Activated effector memory CD4-positive, alpha-beta T cell treated with Interleukin-2 at 50 U/mL for 16 hours (primary cell): ENCODE data around the gene TPSB2.

Experiments
- DNase-seq: peaks from one replicate; pipeline ENCODE4 v3.0.0-alpha.2; 2020

Gene TPSB2

GRCh38 chr16:1218930-1219611 lies 10.9 kb downstream of the TPSB2 start:
- DNase-seq, result no peak

- DNase-seq, result no peak
Observed at GRCh38 chr16:1218061-1218929, 11.7 kb downstream of the TPSB2 start.

DNA sequence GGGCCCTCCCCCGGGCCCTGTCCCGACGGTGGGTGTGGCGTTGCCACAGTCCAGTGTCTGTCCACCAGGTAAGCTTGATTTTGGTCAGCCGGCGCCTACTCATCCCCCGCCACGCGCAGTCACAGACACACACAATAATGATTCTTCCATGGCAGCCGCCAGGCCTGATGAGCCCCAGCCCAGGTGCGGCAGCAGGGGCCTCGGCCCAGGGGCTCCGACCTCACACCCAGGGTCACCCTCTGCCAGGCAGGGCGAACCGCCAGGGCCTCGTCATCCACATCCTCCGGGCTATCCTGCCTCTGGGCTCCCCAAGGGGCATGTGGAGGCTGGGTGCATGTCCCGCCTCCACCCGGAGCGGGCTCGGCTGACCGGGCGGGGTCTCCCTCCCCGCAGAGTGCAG lies 12.5 kb downstream of the TPSB2 start:
- DNase-seq, result no peak

DNA sequence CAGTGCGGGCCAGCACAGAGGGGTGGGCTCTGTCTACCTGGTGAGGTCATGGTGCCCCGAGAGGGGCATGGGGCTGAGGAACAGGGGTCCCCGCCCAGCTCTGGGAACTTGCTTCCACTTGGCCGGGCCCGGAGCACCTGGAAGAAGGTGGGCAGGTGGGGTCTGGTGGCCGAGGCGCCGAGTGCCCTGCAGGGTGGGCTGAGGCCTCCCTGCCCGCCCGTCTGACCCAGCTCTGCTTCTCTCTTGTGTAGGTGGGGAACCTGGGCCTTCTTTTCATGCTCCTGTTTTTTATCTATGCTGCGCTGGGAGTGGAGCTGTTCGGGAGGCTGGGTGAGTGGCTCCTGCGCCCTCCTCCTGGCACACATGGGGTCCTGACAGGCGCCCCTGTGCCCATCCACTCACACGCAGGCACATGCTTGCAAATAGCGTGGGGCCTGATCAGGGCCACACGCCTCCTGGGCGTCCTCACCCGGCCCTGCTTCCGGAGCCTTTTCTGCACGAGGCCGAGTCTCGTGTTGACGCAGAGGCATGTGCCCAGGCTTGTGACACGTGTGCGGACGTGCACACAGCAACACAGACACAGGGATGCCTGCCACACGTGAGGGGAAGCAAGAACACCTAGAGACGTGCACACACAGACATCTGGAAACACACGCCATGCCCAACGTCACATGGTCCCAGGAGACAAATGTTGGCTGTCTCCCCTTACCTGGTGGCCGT lies 13.1 kb downstream of the TPSB2 start:
- no peak for DNase-seq

GRCh38 chr16:1216296-1216619 lies 13.7 kb downstream of the TPSB2 start:
- no peak for DNase-seq

- no peak for DNase-seq
Observed at GRCh38 chr16:1215574-1216295, 14.2 kb downstream of the TPSB2 start.

DNA sequence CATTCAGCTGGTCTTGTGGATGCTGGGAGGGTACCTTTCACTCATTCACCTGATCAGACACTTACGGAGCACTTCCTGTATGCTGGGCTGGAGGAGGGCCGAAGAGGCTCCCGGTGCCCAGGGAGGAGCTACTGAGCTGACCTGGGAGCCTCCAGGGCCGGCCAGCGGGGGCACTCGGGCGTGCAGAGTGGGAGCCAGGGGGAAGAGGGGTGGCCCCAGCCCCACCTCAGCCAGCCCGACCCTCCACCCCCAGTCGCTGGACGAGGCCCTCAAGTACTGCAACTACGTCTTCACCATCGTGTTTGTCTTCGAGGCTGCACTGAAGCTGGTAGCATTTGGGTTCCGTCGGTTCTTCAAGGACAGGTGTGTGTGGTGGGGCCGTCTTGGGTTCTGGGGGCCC lies 15.3 kb downstream of the TPSB2 start:
- DNase-seq, result no peak

DNA sequence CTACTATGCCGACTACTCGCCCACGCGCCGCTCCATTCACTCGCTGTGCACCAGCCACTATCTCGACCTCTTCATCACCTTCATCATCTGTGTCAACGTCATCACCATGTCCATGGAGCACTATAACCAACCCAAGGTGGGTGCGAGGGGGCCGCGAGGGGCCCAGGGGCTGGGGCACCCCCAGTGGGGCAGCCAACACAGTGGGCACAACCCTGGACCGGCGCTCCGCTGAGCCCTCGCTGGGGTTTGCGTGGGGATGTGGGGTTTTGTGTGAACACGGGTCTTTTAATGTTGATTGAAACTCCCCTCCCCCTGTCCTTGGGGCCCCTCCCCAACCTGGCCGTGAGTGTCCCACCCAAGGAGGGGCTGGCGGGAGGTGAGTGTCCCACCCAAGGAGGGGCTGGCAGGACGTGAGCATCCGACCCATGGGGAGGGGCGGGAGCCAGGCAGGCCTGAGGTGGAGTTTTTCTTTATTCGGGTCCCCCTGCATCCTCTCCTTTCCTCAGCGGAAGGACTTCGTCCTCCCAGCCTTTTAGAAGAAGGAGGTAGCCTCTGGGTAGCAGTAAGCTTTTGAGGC lies 16.1 kb downstream of the TPSB2 start:
- no peak for DNase-seq

DNA sequence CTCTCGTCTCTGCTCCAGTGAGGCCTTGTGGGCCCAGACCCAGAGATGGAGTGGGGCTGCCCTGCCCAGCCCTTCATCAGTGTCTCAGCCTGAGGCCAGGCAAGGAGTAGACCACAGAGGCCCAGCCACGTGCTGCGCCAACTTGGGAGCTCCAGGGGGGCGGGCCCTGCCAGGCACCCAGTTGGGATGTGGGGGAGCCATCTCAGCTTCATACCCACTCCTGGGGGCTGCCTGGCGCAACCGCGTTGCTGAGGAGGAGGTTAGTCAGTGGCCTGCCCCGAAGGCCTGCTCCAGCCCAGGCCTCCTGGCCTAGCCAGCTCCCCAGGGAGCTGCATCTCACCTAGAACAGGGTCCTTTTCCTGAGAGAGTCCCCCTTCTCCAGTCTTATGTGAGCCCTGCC lies 16.8 kb downstream of the TPSB2 start:
- DNase-seq, result no peak

- DNase-seq, result no peak
Observed at GRCh38 chr16:1212616-1213194, 17.3 kb downstream of the TPSB2 start.

GRCh38 chr16:1211451-1212268 lies 18.3 kb downstream of the TPSB2 start:
- no peak for DNase-seq

GRCh38 chr16:1210461-1210860 lies 19.5 kb downstream of the TPSB2 start:
- no peak for DNase-seq

GRCh38 chr16:1209081-1209480 lies 20.9 kb downstream of the TPSB2 start:
- no peak for DNase-seq

DNA sequence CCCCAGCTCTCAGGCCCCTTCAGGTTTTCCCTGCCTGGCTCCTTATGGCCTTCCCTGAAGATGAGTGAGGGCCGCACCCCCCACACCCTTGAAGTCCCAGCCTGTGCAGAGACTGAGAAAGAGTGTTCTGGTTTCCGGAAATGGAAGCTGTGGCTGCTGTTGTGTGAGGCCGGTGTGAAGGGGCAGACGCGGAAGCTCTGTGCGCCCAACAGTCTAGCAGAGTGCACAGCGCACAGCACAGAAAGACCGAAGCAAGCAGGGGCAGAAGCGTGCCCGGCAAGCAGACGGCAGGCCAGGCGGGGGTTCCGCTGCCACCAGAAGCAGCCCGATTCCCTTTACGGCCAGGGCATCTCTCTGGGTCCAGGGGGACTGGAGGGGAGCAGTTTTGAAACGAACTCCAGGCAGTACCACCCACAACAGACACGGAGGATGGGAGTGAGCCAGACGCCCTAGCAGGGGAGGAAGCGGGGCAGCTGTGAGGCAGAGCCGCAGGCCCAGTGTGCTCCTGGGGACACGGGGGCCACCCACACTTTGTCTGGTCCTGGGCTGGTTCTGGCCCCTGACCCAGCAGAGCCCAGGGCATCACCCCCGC lies 21.6 kb downstream of the TPSB2 start:
- peak; percentile 5 for DNase-seq

- DNase-seq, result peak; percentile 15
Observed at GRCh38 chr16:1206786-1207185, 23.2 kb downstream of the TPSB2 start.

DNA sequence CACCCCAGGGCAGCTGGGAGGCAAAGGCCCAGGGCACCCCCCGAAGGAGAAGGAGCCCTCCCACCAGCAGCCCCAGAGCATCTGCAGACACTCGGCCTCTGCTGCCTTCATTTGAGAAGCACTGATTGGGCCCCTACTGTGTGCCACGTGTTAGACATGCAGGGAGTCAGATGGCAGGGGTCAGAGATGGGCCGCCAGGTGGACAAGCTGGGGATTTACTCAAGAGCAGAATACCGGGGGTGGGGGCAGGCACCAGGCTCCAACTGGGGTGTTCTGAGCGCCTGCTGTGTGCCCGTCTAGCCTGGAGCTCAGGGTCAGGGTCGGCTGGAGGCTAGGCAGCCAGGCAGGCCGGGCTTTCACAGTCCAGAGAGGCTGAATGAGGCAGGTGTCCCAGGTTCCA lies 23.7 kb downstream of the TPSB2 start:
- DNase-seq, result no peak

GRCh38 chr16:1204933-1205332 lies 25.1 kb downstream of the TPSB2 start:
- no peak for DNase-seq

DNA sequence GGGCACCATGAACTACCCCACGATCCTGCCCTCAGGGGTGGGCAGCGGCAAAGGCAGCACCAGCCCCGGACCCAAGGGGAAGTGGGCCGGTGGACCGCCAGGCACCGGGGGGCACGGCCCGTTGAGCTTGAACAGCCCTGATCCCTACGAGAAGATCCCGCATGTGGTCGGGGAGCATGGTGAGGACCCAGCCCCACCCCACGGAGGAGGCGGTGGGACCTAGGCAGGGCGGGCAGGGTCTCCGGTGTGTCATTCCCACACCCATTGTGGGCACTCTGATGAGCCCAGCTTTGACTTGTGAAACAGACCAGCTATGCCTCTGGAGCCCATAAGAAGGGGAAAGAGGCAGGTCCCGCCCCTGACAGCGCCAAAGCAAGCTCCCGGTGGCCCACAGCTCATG lies 27.7 kb downstream of the TPSB2 start:
- DNase-seq, result no peak

GRCh38 chr16:1201444-1201843 lies 28.5 kb downstream of the TPSB2 start:
- DNase-seq, result no peak

DNA sequence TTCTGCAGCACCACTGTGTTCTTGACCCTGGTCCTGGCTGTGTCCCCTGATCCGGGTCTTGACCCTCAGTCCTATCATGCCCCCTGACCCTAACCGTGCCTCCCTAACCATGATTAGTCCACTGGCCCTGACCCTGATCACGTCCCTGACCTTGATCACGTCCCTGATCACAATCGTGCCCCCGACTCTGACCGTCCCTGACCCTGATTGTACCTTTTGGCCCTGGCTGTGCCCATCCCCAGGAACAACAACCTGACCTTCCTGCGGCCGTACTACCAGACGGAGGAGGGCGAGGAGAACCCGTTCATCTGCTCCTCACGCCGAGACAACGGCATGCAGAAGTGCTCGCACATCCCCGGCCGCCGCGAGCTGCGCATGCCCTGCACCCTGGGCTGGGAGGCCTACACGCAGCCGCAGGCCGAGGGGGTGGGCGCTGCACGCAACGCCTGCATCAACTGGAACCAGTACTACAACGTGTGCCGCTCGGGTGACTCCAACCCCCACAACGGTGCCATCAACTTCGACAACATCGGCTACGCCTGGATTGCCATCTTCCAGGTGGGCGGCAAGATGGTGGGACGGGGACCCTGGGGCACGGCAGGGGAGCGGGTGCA lies 29.9 kb downstream of the TPSB2 start:
- DNase-seq, result no peak
